Fibroblast of lung (primary cell): Measurements from ENCODE around the gene KIAA1671. TPM values are rescaled to one million over a fixed set of nuclear protein-coding genes. Genes with fewer than 3 reads are reported as not detected.

Experiments
- DNase-seq, 2 donors: peaks; one replicate each; pipeline versions ENCODE4 v3.0.0 to v3.0.0-alpha.2; 2010; ENCODE audit warnings: low read depth in 2 of 2
- H2AFZ ChIP-seq: 2 replicates; pipeline ENCODE4 v1.5.1; 2012; ENCODE audit warnings: low read length, control low read depth, inconsistent platforms
- H3K27ac ChIP-seq: 2 replicates; pipeline ENCODE4 v1.5.1; 2011; ENCODE audit warnings: low read length, control low read depth; ENCODE audit not compliant: insufficient read depth
- H3K27me3 ChIP-seq: 2 replicates; pipeline ENCODE4 v1.5.1; 2011; ENCODE audit warnings: mild to moderate bottlenecking, low read length; ENCODE audit not compliant: control insufficient read depth, insufficient read depth
- H3K36me3 ChIP-seq: 2 replicates; pipeline ENCODE4 v1.5.1; 2011; ENCODE audit warnings: low read length; ENCODE audit not compliant: control insufficient read depth, insufficient read depth
- H3K4me1 ChIP-seq: 2 replicates; pipeline ENCODE4 v1.5.1; 2011; ENCODE audit warnings: low read length; ENCODE audit not compliant: control insufficient read depth, insufficient read depth; ENCODE audit errors: extremely low read depth
- H3K4me2 ChIP-seq: 2 replicates; pipeline ENCODE4 v1.5.1; 2011; ENCODE audit warnings: low read length, control low read depth; ENCODE audit not compliant: insufficient read depth; ENCODE audit errors: extremely low read depth
- H3K4me3 ChIP-seq, 4 experiments: fragments of 200-600 bp in 1 of 4; sonication (generic) in 1 of 4; replicated peaks in 1 of 4; 2 replicates each; pipeline ENCODE4 v1.5.1; 2011 to 2016; ENCODE audit warnings: low read length in 4 of 4, low read depth in 3 of 4, mild to moderate bottlenecking in 3 of 4, control low read depth in 2 of 4, inconsistent platforms in 1 of 4, mixed read lengths in 1 of 4; ENCODE audit not compliant: insufficient read depth in 1 of 4; ENCODE audit errors: control extremely low read depth in 1 of 4
- H3K79me2 ChIP-seq: 2 replicates; pipeline ENCODE4 v1.5.1; 2012; ENCODE audit warnings: mild to moderate bottlenecking, low read length, inconsistent platforms; ENCODE audit not compliant: control insufficient read depth, insufficient read depth
- H3K9ac ChIP-seq: 2 replicates; pipeline ENCODE4 v1.5.1; 2011; ENCODE audit warnings: mild to moderate bottlenecking, low read length, control low read depth; ENCODE audit not compliant: insufficient read depth
- H3K9me3 ChIP-seq: 2 replicates; pipeline ENCODE4 v1.5.1; 2012; ENCODE audit warnings: low read depth, low read length; ENCODE audit not compliant: control insufficient read depth, insufficient read depth
- H4K20me1 ChIP-seq: 2 replicates; pipeline ENCODE4 v1.5.1; 2011; ENCODE audit warnings: low read length; ENCODE audit not compliant: control insufficient read depth, insufficient read depth; ENCODE audit errors: extremely low read depth
- CTCF ChIP-seq, 2 donors: IDR thresholded peaks in 1 of 2; conservative IDR thresholded peaks in 1 of 2; 1 replicate in 1 of 2; 2 replicates in 1 of 2; pipeline ENCODE4 v1.5.1; 2011 to 2012; ENCODE audit warnings: low read length in 2 of 2, control low read depth in 1 of 2, inconsistent platforms in 1 of 2, low read depth in 1 of 2, mild to moderate bottlenecking in 1 of 2
- EZH2 ChIP-seq: IDR thresholded peaks from 2 replicates; pipeline ENCODE4 v1.5.1; 2012; ENCODE audit warnings: low read length, control low read depth, mild to moderate bottlenecking; ENCODE audit errors: missing control alignments
- polyA plus RNA-seq, 2 donors: library from polyadenylated mRNA; depleted of rRNA in 1 of 2; stranded (reverse) in 1 of 2; unstranded in 1 of 2; fragments of >200 nt; gene quantifications; 2 replicates each; pipeline ENCODE4 v1.2.1, GENCODE V29; 2011 to 2012; ENCODE audit warnings: missing spikeins in 1 of 2
- total RNA-seq: library from RNA; depleted of rRNA; stranded (reverse); fragments of >200 nt; gene quantifications from 2 replicates; pipeline ENCODE4 v1.2.1, GENCODE V29; 2014

KIAA1671 gene
- total and polyA plus RNA-seq, 2 donors (not counting 1 experiment from before 2014, with no cell fraction given), result 0.34 to 1.3 TPM

- no peaks in the 10 kb centered on the region for H3K9me3 ChIP-seq
- no peaks in the 10 kb centered on the region for H3K36me3 ChIP-seq
- no peaks in the 10 kb centered on the region for H4K20me1 ChIP-seq
- TF ChIP-seq EZH2 (no peak), CTCF (conservative IDR thresholded peaks at IDR 0.05 in 1 of 2, IDR thresholded peaks at IDR 0.05 in 1 of 2; ENCODE audit: low read depth in 1 of 2, low read length in 2 of 2) (no peak)
- no peak overlapping the region for H3K9ac ChIP-seq
- no peaks in the 10 kb centered on the region for H3K79me2 ChIP-seq
- no peak overlapping the region for H3K27ac ChIP-seq
- no peak overlapping the region for H3K4me3 ChIP-seq
- H3K4me2 ChIP-seq, result no peak overlapping the region
- no peak for DNase-seq
- no peaks in the 10 kb centered on the region for H3K27me3 ChIP-seq
- no peak overlapping the region for H2AFZ ChIP-seq
- H3K4me1 ChIP-seq, result no peaks in the 10 kb centered on the region
Measured at GRCh38 chr22:25148149-25148691, 195.7 kb downstream of the KIAA1671 start.

GRCh38 chr22:25149014-25149413, 196.5 kb downstream of the KIAA1671 start:
- H4K20me1 ChIP-seq, result no peaks in the 10 kb centered on the region
- H3K4me2 ChIP-seq, result no peak overlapping the region
- H3K27ac ChIP-seq, result no peak overlapping the region
- no peak for DNase-seq
- no peaks in the 10 kb centered on the region for H3K36me3 ChIP-seq
- no peak overlapping the region for H3K9ac ChIP-seq
- no peaks in the 10 kb centered on the region for H3K9me3 ChIP-seq
- H2AFZ ChIP-seq, result no peak overlapping the region
- H3K4me3 ChIP-seq, result no peak overlapping the region
- no peaks in the 10 kb centered on the region for H3K27me3 ChIP-seq
- H3K4me1 ChIP-seq, result no peaks in the 10 kb centered on the region
- H3K79me2 ChIP-seq, result no peaks in the 10 kb centered on the region
- no peak for TF ChIP-seq EZH2
- no peak for TF ChIP-seq CTCF (conservative IDR thresholded peaks at IDR 0.05 in 1 of 2, IDR thresholded peaks at IDR 0.05 in 1 of 2; ENCODE audit: low read depth in 1 of 2, low read length in 2 of 2)

- Histone ChIP-seq H3K4me1 (no peaks in the 10 kb centered on the region), H3K4me3 (no peak overlapping the region), H3K27me3 (no peaks in the 10 kb centered on the region), H3K9ac (no peak overlapping the region), H3K4me2 (no peak overlapping the region), H3K27ac (no peak overlapping the region), H4K20me1 (no peaks in the 10 kb centered on the region), H2AFZ (no peak overlapping the region), H3K79me2 (no peaks in the 10 kb centered on the region), H3K9me3 (no peaks in the 10 kb centered on the region), H3K36me3 (no peaks in the 10 kb centered on the region)
- DNase-seq, result peak; percentile 31 to 57
- TF ChIP-seq EZH2, result no peak
- TF ChIP-seq CTCF (conservative IDR thresholded peaks at IDR 0.05 in 1 of 2, IDR thresholded peaks at IDR 0.05 in 1 of 2; ENCODE audit: low read depth in 1 of 2, low read length in 2 of 2), result no peak
Measured at GRCh38 chr22:25153961-25154666, 201.6 kb downstream of the KIAA1671 start.
